Activated CD4-positive, alpha-beta T cell treated with anti-CD3 and anti-CD28 coated beads, Interleukin-2, amount 10 ng/mL, durations not matched to agents 24 days and 14 days (primary cell): ENCODE results near the gene TMTC4. TPM values are rescaled to one million over a fixed set of nuclear protein-coding genes. Genes with fewer than 3 reads are reported as not detected.
"Not testable (repeated sequence)": the region's sequence is repeated elsewhere in the genome, so short reads cannot be mapped to it uniquely, and the experiment has no call there.

Experiments
- DNase-seq: peaks from one replicate; pipeline ENCODE4 v3.0.0; 2022
- H3K27ac Mint-ChIP-seq: one replicate; pipeline ENCODE4 v1.8.0; 2022; ENCODE audit warnings: mild to moderate bottlenecking, mixed read lengths
- H3K27me3 Mint-ChIP-seq: one replicate; pipeline ENCODE4 v1.8.0; 2022; ENCODE audit warnings: mixed read lengths
- H3K36me3 Mint-ChIP-seq: one replicate; pipeline ENCODE4 v1.8.0; 2022; ENCODE audit warnings: low read depth, mild to moderate bottlenecking, mixed read lengths
- H3K4me1 Mint-ChIP-seq: one replicate; pipeline ENCODE4 v1.8.0; 2021; ENCODE audit warnings: mixed read lengths
- H3K4me3 Mint-ChIP-seq: one replicate; pipeline ENCODE4 v1.8.0; 2022; ENCODE audit warnings: mild to moderate bottlenecking, moderate library complexity, mixed read lengths
- H3K9me3 Mint-ChIP-seq: one replicate; pipeline ENCODE4 v1.8.0; 2021; ENCODE audit warnings: mixed read lengths
- intact Hi-C: fragments of 100-400 bp; cut with micrococcal nuclease; formaldehyde crosslinking; loops from one replicate; pipeline ENCODE4 v1.15.1; 2023
- total RNA-seq: library from RNA; stranded (reverse); gene quantifications from 2 replicates; pipeline ENCODE4 v1.2.3, GENCODE V29; 2022

The TMTC4 gene
- total RNA-seq, 1 donor from 2014 or later: 25.3 TPM

DNA sequence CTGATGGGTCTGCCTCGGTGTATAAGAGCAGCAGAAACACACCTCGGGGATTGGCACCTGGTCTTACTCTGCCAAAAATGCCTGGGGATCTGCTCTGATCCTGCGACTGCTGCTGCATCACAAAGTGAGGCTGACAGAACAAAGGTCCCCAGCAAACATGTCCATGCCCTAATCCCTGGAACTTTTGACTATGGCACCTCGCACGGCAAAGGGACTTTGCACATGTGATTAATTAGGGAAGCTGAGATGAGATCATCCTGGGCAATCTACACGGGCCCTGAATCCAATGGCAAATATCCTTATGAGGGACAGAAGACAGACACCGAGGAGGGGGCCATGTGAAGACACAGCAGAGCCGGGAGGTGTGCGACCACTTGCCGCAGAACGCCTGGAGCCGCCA lies 94.5 kb downstream of the TMTC4 start:
- Mint-ChIP-seq H3K27me3 (no peaks in the 10 kb centered on the region), H3K9me3 (peaks cover 6% of the 10 kb centered on the region), H3K4me1 (peaks cover 30% of the 10 kb centered on the region), H3K27ac (no peak overlapping the region), H3K4me3 (no peak overlapping the region), H3K36me3 (peaks cover 32% of the 10 kb centered on the region)
- no peak for DNase-seq
- intact Hi-C loops: loop anchor here (10.0 kb wide), 2 partner anchors 1085 to 1815 kb away; no protein-coding TSS in a partner anchor

DNA sequence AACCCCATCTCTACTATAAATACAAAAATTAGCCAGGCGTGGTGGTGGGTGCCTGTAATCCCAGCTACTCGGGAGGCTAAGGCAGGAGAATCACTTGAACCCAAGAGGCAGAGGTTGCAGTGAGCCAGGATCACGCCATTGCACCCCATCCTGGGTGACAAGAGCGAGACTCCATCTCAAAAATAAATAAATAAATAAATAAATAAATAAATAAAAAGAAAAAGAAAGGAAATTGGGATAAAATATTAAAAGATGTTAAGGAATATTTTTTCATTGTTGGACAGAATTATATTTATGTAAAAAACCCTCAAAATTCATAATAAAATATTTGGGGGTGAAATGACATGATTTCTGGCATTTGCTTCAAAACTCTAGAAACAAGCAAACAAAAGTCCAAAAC lies 97.4 kb downstream of the TMTC4 start:
- DNase-seq, H3K4me3 Mint-ChIP-seq, H3K27me3 Mint-ChIP-seq, H3K9me3 Mint-ChIP-seq, intact Hi-C loops, H3K27ac Mint-ChIP-seq: not testable (repeated sequence)
- Mint-ChIP-seq H3K36me3 (peaks cover 26% of the 10 kb centered on the region), H3K4me1 (peaks cover 35% of the 10 kb centered on the region)

DNA sequence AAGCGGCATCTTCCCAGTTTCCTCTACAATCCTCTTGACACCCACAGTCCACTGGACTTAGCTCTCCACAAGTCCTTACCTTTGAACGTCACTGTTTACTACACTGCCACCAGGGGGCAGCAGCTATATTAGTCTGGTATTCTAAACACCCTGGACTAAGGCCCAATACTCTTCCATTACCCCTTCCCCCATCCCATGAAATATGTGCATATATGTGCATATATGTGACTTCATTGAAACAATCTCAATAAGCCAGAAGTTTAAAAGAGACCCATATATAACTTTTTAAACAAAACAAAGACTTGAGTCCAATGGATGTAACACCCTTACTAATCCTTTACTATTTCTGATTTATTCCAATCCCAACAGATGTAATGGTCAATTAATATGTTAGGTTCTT lies 101.5 kb downstream of the TMTC4 start:
- Mint-ChIP-seq H3K4me1 (peaks cover 19% of the 10 kb centered on the region), H3K27ac (no peak overlapping the region), H3K4me3 (no peak overlapping the region), H3K9me3 (no peaks in the 10 kb centered on the region), H3K36me3 (peaks cover 6% of the 10 kb centered on the region), H3K27me3 (no peaks in the 10 kb centered on the region)
- peak; percentile 92 for DNase-seq
- intact Hi-C loops: loop anchor here (1.0 to 2.0 kb wide), 3 partner anchors 16 to 554 kb away; partner anchors contain the start of genes GGACT and TMTC4

- Mint-ChIP-seq H3K27ac (no peak overlapping the region), H3K27me3 (no peaks in the 10 kb centered on the region), H3K36me3 (no peaks in the 10 kb centered on the region), H3K4me1 (peaks cover 2% of the 10 kb centered on the region), H3K9me3 (no peaks in the 10 kb centered on the region), H3K4me3 (no peak overlapping the region)
- DNase-seq: no peak
- intact Hi-C loops: no loop called here
Measured at GRCh38 chr13:100566543-100566942, 108.1 kb downstream of the TMTC4 start.

DNA sequence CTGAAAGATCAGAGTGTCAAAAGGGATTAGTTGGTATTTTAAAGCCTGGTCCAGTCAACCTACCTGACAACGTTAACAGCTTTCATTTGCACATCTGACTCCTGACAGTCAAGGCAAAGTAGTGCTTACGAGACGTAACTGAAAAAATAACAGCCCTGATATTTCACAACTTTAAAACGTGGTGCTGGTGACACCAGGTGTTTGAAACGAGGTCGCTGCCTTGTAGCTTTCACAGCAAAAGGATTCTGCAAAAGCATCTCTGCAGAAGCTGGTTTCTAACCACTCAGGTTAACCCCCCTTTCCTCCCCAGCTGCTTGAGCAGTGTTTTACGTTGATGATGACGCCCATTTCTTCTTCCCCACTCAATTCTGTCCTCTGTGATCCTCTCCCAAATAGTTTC lies 109.3 kb downstream of the TMTC4 start:
- intact Hi-C loops: no loop called here
- DNase-seq: no peak
- no peaks in the 10 kb centered on the region for H3K9me3 Mint-ChIP-seq
- no peak overlapping the region for H3K4me3 Mint-ChIP-seq
- peaks cover 2% of the 10 kb centered on the region for H3K4me1 Mint-ChIP-seq
- H3K27me3 Mint-ChIP-seq: no peaks in the 10 kb centered on the region
- no peaks in the 10 kb centered on the region for H3K36me3 Mint-ChIP-seq
- H3K27ac Mint-ChIP-seq: no peak overlapping the region

DNA sequence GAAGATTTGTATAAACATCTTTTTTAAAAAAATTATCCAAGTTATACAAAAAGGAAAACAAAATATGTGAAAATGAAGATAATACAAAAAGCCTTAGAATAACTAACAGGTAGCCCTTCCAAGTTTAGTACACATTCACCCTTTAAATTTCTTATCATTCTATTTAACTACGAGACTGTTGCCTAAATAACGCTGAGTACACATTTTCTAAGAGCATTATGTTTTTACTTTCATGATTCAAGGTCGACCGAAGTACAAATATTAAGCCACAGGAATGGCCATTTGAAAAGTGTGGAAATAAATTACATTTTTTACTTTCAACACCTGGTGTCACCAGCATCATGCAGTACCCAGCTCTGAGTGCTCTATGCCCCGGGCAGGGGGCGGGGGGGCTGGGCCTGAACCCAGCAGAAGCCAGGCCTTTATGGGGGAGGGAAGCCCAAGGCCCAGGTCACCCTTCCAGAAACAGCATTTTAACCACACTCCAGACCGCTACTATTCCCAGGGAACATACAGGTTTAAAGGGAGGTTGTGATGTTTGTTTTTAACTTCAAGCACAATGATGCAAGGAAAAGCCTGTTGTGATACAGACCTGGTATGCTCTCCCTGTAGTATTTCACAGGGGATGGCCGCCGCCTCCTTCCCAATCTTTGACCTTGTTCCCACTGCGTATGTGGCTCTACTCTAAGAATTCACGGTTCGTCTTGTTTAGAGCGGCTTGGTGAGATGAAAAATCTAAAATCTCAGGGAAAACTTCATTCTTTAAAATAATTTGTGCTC lies 110.0 kb downstream of the TMTC4 start:
- Mint-ChIP-seq H3K4me1 (peaks cover 2% of the 10 kb centered on the region), H3K36me3 (no peaks in the 10 kb centered on the region), H3K27me3 (no peaks in the 10 kb centered on the region), H3K27ac (no peak overlapping the region), H3K9me3 (no peaks in the 10 kb centered on the region), H3K4me3 (no peak overlapping the region)
- intact Hi-C loops: no loop called here
- DNase-seq: no peak

- intact Hi-C loops: no loop called here
- no peaks in the 10 kb centered on the region for H3K36me3 Mint-ChIP-seq
- H3K27ac Mint-ChIP-seq: no peak overlapping the region
- H3K4me1 Mint-ChIP-seq: peaks cover 2% of the 10 kb centered on the region
- no peak overlapping the region for H3K4me3 Mint-ChIP-seq
- DNase-seq: no peak
- H3K9me3 Mint-ChIP-seq: no peaks in the 10 kb centered on the region
- H3K27me3 Mint-ChIP-seq: no peaks in the 10 kb centered on the region
Measured at GRCh38 chr13:100563779-100564178, 110.8 kb downstream of the TMTC4 start.

- no peaks in the 10 kb centered on the region for H3K9me3 Mint-ChIP-seq
Measured at GRCh38 chr13:100561599-100562204, 112.9 kb downstream of the TMTC4 start.

GRCh38 chr13:100561158-100561499 lies 113.5 kb downstream of the TMTC4 start:
- intact Hi-C loops: no loop called here
- H3K27ac Mint-ChIP-seq: no peak overlapping the region
- H3K4me1 Mint-ChIP-seq: peaks cover 2% of the 10 kb centered on the region
- H3K36me3 Mint-ChIP-seq: no peaks in the 10 kb centered on the region
- H3K9me3 Mint-ChIP-seq: no peaks in the 10 kb centered on the region
- H3K4me3 Mint-ChIP-seq: no peak overlapping the region
- no peak for DNase-seq
- peaks cover 3% of the 10 kb centered on the region for H3K27me3 Mint-ChIP-seq

More at GRCh38 chr13:100561599-100562204, 112.9 kb downstream of the TMTC4 start:
- Mint-ChIP-seq H3K36me3 (no peaks in the 10 kb centered on the region), H3K27ac (no peak overlapping the region), H3K4me1 (peaks cover 2% of the 10 kb centered on the region), H3K27me3 (peaks cover 3% of the 10 kb centered on the region), H3K4me3 (no peak overlapping the region)
- intact Hi-C loops: no loop called here
- no peak for DNase-seq

DNA sequence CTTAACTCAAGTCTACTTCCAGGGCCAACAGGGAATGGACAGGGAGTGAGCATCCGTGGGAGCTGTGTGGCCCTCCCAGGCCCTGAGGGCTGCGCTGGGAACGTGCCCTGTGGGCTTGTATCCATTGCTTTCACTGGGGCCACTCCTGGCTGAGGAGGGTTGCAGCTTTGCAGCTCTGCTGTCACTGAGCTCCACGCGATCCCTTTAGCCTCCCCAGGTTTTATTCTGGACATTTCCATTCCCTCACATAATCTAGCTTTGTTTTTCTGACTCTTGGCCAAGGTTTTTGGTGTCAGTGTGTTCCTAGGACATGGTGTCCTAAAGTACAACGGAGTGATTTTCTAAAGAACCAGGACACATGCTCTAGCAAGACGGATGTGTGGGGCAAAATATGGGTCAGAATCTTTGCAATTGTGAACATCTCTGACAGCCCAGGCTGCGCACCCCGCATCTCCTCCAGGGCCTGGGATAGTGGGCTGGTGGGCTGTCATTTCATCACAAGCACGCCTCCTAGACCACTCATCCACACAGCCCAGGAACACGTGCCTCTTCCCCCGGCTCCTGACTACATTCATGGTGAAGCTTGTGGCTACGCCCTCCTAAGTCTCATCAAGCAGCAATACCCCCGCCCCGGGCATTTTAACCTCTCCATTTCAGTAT lies 114.0 kb downstream of the TMTC4 start:
- H3K4me3 Mint-ChIP-seq: no peak overlapping the region
- H3K27me3 Mint-ChIP-seq: peaks cover 3% of the 10 kb centered on the region

DNA sequence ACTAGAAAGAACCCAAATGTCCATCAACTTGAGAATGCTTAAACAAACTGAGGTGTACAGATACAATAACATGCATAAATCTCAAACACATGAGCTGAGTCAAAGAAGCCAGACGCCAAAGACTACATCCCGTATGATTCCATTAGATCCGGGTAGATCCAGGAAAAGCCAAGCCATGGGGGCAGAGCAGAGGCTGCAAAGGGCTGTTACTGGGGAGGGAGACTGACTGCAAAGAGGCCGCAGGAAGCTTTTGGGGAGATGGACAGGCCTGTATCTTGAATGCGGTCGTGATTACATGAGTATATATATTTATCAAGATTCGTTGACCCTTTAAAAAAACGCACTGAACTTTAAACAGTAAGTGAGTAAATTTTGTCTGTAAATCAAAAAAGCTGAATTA lies 114.7 kb downstream of the TMTC4 start:
- DNase-seq: no peak
- Mint-ChIP-seq H3K4me3 (no peak overlapping the region), H3K4me1 (no peaks in the 10 kb centered on the region), H3K27me3 (peaks cover 5% of the 10 kb centered on the region), H3K27ac (no peak overlapping the region), H3K36me3 (no peaks in the 10 kb centered on the region), H3K9me3 (no peaks in the 10 kb centered on the region)
- intact Hi-C loops: no loop called here

More for the DNA sequence above, 114.0 kb downstream of the TMTC4 start:
- Mint-ChIP-seq H3K36me3 (no peaks in the 10 kb centered on the region), H3K27ac (no peak overlapping the region), H3K9me3 (no peaks in the 10 kb centered on the region), H3K4me1 (peaks cover 2% of the 10 kb centered on the region)
- intact Hi-C loops: no loop called here
- DNase-seq: no peak

Other genes starting within 250 kb of the TMTC4 start
- 4.4 and 5.9 TPM in 2 replicates for gene GGACT, start 86.0 kb downstream of the TMTC4 start, total RNA-seq